GM19035 (cell line): ENCODE results near the gene DOCK1.

Experiments used
- ATAC-seq: cut with Tn5 transposase; IDR thresholded peaks from one replicate; pipeline ENCODE4 v1.9.1; 2021; ENCODE audit not compliant: unreplicated experiment

DOCK1 gene

GRCh38 chr10:127252818-127253217 is 347.6 kb downstream of the DOCK1 start:
- no peak for ATAC-seq

GRCh38 chr10:127254276-127254675 is 349.0 kb downstream of the DOCK1 start:
- no peak for ATAC-seq

- no peak for ATAC-seq
Measured at GRCh38 chr10:127257395-127257794, 352.2 kb downstream of the DOCK1 start.

- ATAC-seq = no peak
Measured at GRCh38 chr10:127259347-127259746, 354.1 kb downstream of the DOCK1 start.

GRCh38 chr10:127262606-127263005 is 357.4 kb downstream of the DOCK1 start:
- ATAC-seq = no peak

GRCh38 chr10:127265288-127265687 is 360.1 kb downstream of the DOCK1 start:
- ATAC-seq = no peak

GRCh38 chr10:127266431-127266830 is 361.2 kb downstream of the DOCK1 start:
- no peak for ATAC-seq

GRCh38 chr10:127267442-127267841 is 362.2 kb downstream of the DOCK1 start:
- no peak for ATAC-seq

- ATAC-seq = no peak
Measured at GRCh38 chr10:127272076-127272475, 366.8 kb downstream of the DOCK1 start.

GRCh38 chr10:127275272-127275671 is 370.0 kb downstream of the DOCK1 start:
- no peak for ATAC-seq

- ATAC-seq = no peak
Measured at GRCh38 chr10:127275793-127276450, 370.7 kb downstream of the DOCK1 start.

- ATAC-seq = no peak
Measured at GRCh38 chr10:127276794-127277462, 371.7 kb downstream of the DOCK1 start.

- no peak for ATAC-seq
Measured at GRCh38 chr10:127278001-127278400, 372.8 kb downstream of the DOCK1 start.

- ATAC-seq = no peak
Measured at GRCh38 chr10:127279334-127279774, 374.1 kb downstream of the DOCK1 start.

GRCh38 chr10:127280446-127280845 is 375.2 kb downstream of the DOCK1 start:
- ATAC-seq = no peak

- no peak for ATAC-seq
Measured at GRCh38 chr10:127283017-127283416, 377.8 kb downstream of the DOCK1 start.

- ATAC-seq = no peak
Measured at GRCh38 chr10:127283576-127283975, 378.3 kb downstream of the DOCK1 start.

GRCh38 chr10:127290850-127291249 is 385.6 kb downstream of the DOCK1 start:
- ATAC-seq = no peak

- ATAC-seq = no peak
Measured at GRCh38 chr10:127291329-127291728, 386.1 kb downstream of the DOCK1 start.

- no peak for ATAC-seq
Measured at GRCh38 chr10:127292888-127293287, 387.7 kb downstream of the DOCK1 start.

GRCh38 chr10:127293640-127294039 is 388.4 kb downstream of the DOCK1 start:
- ATAC-seq = no peak

GRCh38 chr10:127296696-127297095 is 391.5 kb downstream of the DOCK1 start:
- no peak for ATAC-seq

GRCh38 chr10:127298381-127298780 is 393.2 kb downstream of the DOCK1 start:
- no peak for ATAC-seq
